Pulmonary artery endothelial cell (primary cell): Measurements from ENCODE around the gene IL17B. TPM values are rescaled to one million over a fixed set of nuclear protein-coding genes. Genes with fewer than 3 reads are reported as not detected.

Experiments
- DNase-seq: peaks from one replicate; pipeline ENCODE4 v3.0.0-alpha.2; 2011; ENCODE audit warnings: low read depth, low spot score
- total RNA-seq: library from RNA; depleted of rRNA; stranded (reverse); fragments of >200 nt; gene quantifications from 2 replicates; pipeline ENCODE4 v1.2.3, GENCODE V29; 2014

The IL17B gene
- total RNA-seq, 1 donor from 2014 or later, result not detected

GRCh38 chr5:149415066-149415967 is 36.2 kb upstream of the IL17B start:
- DNase-seq, result no peak

DNA sequence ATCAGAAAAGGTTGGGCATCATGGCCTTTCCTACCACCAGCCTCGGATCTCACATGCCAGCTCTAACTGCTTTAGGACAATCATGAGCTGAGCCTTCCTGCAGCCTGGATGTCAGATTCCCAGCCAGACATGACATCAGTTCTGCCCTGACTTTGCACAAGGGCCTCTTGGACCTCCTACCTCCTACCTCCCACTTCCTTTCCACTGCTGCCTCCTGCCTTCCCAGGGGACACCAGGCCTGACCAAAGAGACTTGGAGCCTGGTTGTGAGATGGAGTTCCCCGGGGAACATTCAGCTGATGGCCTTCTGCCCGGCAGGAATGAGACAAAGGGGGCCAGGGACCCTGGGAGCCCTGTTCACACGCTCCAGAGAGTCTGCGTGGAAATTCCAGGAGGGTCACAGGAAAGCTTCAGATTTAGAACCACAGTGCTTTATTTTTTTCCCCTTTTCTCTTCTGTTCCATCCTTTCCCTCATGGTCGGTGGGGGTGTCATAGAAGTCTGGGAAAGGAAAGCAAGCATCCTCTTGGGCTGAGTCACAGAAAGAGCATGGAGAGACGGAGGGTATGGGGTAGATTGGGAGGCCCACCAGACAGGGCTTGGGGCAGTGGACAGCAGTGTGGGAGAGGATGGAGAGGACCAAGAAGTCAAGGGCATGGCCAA is 35.4 kb upstream of the IL17B start:
- no peak for DNase-seq

DNA sequence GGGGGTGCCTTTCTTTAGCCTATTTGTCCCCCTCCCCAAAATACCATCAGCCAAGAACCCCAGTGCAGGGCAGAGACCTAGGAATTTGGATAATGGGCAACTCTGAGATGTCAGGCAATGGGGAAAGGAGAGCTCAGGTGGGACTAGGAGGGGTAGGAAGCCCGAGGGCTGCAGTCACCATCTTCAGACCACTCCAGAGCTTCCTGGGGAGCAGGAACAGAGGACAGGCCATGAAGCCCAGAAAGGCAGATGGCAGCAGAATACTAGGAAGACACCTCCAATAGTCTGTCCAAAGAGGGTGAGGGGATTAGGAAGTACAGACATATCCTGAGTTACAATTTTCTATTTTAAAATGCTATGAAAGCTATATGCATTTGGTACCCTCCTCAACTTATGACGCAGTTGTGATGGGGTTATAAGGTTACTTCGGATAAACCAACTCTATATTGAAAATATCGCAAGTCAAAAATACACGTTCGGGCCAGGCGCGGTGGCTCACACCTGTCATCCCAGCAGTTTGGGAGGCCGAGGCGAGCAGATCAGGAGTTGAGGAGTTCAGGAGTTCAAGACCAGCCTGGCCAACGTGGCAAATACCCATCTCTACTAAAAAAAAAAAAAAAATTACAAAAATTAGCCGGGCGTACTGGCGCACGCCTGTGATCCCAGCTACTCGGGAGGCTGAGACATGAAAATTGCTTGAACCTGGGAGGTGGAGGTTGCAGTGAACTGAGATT is 34.6 kb upstream of the IL17B start:
- DNase-seq, result no peak

- no peak for DNase-seq
Measured at GRCh38 chr5:149412783-149413476, 33.8 kb upstream of the IL17B start.

GRCh38 chr5:149411738-149412519 is 32.8 kb upstream of the IL17B start:
- no peak for DNase-seq

DNA sequence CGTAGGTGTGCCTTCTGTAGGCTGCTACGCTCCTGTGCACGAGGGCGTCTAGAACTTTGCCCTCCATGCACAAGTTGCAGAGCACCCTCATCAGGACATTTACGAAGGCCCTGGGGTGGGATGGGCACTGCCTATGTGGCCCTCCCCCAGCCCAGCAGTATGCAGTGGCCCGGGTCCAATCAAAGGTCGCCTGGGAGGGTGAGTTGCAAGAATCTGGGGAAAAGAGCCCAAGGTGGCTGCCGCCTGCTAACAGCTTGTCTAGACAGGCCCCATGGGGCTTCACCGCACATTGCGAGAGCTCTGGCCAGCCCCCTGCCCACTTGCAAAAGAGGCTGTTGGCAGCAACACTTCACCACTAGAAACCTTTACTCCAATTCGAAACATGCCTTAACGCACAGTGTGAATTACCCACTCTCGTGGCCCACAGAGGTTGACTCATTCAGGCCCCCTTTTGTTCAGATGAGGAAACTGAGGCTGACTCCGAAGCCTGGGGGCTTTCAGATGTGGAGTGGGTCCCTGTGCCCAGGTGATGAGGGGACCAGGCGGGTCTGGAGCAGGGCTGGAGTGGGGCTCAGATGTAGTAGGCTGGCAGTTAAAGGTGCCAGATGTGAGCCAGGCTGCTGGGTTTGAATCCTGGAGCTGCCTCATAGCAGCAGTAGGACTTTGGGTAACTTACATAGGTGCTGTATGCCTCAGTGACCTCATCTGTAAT is 31.8 kb upstream of the IL17B start:
- no peak for DNase-seq

DNA sequence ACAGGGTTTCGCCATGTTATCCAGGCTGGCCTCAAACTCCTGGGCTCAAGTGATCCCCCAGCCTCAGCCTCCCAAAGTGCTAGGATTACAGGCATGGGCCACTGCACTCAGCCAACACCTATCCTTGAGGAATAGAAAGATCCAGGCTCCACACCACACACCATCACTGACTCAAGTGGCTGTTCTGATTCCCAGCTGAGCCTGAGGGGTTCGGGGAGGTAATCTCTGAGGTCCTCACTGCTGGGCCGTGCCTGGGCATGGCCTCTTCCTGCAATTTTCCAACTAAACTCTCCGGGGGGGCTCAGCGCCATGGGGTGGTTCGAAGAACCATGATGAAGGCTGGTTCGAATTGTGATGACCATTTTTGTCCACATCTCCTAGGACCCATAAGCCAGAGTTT is 31.0 kb upstream of the IL17B start:
- no peak for DNase-seq

GRCh38 chr5:149409268-149409948 is 30.3 kb upstream of the IL17B start:
- no peak for DNase-seq

GRCh38 chr5:149408252-149409099 is 29.4 kb upstream of the IL17B start:
- DNase-seq, result no peak

DNA sequence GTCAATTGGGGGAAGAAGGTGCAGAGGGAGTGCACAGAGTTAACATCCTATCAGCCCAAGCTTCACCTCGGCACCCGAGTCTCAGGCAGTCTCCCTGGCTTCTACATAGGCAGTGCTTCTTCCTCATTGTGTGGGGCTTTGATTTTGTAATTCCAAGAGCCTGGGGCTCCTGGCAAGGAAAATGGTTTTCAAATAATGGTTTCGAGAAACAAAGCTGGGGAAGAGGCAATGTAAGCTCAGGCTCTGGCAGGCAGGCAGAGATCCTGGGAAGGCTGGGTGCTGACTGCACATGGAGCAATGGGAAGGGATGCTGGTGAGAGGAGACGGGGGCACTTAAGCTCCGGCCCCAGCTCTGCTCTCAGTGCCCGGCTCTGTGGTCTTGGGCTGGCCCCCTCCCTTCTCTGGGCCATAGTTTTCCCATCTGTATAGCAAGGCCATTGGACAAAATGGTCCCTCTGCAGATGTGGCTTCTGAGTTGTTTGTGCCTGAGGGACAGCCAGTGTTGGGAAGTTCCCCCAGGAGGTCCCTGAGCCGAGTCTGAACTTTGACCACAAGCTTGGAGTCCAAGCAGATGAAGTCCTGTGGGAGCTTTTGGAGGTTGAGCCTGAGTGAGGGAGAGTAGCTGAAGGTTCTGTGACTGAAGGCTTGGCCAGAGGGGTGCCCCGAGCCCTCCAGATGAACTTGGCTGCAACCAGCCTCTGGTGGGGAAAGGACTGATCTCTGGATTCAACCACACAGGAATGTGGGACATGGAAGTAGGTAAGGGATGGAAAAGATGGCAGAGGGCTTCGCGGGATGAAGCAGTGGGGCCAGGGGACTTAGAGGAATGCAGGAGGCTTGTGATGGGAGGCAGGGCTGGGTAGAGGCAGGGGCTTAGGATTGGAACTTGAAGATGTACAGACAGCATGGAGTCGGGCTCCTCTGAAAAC is 28.5 kb upstream of the IL17B start:
- DNase-seq, result no peak

- DNase-seq, result no peak
Measured at GRCh38 chr5:149406979-149407306, 27.9 kb upstream of the IL17B start.

- no peak for DNase-seq
Measured at GRCh38 chr5:149406203-149406978, 27.3 kb upstream of the IL17B start.

GRCh38 chr5:149405550-149406202 is 26.6 kb upstream of the IL17B start:
- no peak for DNase-seq

DNA sequence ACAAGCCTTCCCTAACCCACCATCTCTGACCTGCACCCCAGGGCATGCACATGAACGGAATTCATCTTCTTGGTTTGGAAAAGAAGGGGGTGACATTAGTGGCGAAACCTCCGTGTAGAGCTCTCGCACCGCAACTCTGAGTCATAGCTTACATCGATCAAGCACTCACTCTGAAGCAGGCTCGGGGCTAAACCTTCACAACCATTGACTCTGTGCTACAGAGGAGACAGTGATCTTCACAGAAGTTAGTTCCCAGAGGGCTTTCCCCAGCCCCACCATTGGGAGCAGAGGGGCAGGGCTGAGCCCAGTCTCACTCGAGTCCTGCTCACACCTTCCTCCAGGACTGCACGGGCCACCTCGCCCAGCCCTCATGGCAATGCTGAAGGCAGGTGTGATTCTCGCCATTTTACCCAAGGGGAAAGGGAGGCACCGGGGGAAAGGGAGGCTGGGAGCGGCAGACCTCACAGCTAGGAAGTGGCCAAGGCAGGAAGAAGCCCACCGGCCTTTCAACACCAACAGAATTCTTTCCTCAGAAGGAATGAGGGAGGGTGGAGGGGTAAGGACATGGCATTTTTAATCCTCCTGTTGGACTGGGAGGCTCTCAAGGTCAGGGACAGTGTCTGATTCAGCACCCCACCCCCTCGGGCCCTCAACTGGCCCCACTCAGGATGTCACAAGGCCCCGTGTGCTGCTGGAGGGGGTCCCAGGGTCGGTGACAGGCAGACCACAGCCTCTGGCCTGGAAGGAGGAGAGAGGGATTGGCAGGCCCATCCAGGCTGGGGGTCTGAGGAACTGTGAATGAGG is 25.9 kb upstream of the IL17B start:
- no peak for DNase-seq

DNA sequence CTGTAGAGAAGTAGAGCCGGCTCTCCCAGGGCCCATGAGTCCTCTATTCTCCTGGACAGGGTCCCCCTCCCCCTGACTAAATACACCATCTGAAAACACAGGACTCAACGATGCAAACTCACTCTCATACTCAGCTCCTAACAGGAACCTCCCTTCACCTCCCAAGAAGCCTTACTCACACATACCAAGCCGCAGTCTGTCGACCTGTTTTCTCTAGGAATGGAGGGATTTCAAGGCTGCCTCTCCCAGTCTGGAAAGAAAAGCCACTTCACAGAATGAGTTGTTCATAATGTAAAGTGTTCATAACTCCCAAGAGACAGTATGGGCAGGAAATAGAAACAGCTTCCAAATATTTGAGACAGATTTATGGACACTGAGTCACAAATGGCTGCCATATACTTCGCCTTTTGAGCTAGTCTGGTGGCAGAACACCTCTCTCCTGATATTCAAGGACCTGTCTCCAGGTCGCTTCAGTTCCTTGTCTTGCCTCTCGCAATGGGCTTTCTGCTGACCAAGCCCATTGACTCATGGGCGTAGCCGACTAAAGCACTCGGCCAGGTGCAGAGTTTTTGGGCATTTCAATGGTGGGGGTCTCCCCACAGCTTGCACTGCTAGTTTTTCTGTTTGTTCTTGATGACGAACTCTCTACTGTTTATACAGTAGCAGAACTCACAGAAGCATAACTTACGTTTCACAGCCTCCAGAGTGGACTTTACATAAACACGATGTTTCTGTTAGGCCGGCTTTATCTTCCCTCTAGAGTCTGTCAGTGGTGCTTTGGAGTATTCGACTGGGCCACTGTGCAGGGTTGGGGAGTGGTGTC is 25.0 kb upstream of the IL17B start:
- DNase-seq, result no peak
